HL-60 (cell line): ENCODE measurements around the gene SLC16A9.

ENCODE experiments used
- GABPA ChIP-seq: IDR thresholded peaks from 2 replicates; pipeline ENCODE4 v1.6.1; 2012; ENCODE audit warnings: low read depth
- POLR2AphosphoS5 ChIP-seq: IDR thresholded peaks from 2 replicates; pipeline ENCODE4 v1.6.1; 2012; ENCODE audit warnings: low read depth
- SPI1 ChIP-seq: IDR thresholded peaks from 2 replicates; pipeline ENCODE4 v1.6.1; 2012; ENCODE audit warnings: low read depth, mild to moderate bottlenecking, borderline replicate concordance
- TF ChIP-seq, protein P1 (sequence below): IDR thresholded peaks from one replicate; pipeline ENCODE4 v1.5.1; 2011; ENCODE audit warnings: low read length, control low read depth, inconsistent platforms; ENCODE audit not compliant: insufficient read depth
- TF ChIP-seq, protein P2 (sequence below): IDR thresholded peaks from 2 replicates; pipeline ENCODE4 v1.6.1; 2012; ENCODE audit warnings: low read depth; ENCODE audit not compliant: insufficient replicate concordance

DNA sequence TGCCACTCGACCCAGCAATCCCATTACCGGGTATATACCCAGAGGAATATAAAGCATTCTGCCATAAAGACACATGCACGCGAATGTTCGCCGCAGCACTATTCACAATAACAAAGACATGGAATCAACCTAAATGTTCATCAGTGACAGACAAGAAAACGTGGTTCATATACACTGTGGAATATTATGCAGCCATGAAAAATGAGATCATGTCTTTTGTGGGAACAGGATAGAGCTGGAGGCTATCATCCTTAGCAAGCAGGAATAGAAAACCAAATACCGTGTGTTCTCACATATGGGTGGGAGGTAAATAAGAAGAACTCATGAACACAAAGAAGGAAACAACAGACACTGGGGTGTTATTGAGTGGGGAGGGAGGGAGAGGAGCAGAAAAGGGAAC lies 84.7 kb downstream of the SLC16A9 start:
- TF ChIP-seq, protein P1, sequence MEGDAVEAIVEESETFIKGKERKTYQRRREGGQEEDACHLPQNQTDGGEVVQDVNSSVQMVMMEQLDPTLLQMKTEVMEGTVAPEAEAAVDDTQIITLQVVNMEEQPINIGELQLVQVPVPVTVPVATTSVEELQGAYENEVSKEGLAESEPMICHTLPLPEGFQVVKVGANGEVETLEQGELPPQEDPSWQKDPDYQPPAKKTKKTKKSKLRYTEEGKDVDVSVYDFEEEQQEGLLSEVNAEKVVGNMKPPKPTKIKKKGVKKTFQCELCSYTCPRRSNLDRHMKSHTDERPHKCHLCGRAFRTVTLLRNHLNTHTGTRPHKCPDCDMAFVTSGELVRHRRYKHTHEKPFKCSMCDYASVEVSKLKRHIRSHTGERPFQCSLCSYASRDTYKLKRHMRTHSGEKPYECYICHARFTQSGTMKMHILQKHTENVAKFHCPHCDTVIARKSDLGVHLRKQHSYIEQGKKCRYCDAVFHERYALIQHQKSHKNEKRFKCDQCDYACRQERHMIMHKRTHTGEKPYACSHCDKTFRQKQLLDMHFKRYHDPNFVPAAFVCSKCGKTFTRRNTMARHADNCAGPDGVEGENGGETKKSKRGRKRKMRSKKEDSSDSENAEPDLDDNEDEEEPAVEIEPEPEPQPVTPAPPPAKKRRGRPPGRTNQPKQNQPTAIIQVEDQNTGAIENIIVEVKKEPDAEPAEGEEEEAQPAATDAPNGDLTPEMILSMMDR = no peak
- TF ChIP-seq, protein P2, sequence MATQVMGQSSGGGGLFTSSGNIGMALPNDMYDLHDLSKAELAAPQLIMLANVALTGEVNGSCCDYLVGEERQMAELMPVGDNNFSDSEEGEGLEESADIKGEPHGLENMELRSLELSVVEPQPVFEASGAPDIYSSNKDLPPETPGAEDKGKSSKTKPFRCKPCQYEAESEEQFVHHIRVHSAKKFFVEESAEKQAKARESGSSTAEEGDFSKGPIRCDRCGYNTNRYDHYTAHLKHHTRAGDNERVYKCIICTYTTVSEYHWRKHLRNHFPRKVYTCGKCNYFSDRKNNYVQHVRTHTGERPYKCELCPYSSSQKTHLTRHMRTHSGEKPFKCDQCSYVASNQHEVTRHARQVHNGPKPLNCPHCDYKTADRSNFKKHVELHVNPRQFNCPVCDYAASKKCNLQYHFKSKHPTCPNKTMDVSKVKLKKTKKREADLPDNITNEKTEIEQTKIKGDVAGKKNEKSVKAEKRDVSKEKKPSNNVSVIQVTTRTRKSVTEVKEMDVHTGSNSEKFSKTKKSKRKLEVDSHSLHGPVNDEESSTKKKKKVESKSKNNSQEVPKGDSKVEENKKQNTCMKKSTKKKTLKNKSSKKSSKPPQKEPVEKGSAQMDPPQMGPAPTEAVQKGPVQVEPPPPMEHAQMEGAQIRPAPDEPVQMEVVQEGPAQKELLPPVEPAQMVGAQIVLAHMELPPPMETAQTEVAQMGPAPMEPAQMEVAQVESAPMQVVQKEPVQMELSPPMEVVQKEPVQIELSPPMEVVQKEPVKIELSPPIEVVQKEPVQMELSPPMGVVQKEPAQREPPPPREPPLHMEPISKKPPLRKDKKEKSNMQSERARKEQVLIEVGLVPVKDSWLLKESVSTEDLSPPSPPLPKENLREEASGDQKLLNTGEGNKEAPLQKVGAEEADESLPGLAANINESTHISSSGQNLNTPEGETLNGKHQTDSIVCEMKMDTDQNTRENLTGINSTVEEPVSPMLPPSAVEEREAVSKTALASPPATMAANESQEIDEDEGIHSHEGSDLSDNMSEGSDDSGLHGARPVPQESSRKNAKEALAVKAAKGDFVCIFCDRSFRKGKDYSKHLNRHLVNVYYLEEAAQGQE = no peak
- TF ChIP-seq POLR2AphosphoS5 (no peak), GABPA (no peak), SPI1 (no peak)
